Keratinocyte (primary cell): Measurements from ENCODE around the gene NOS1AP. TPM values are rescaled to one million over a fixed set of nuclear protein-coding genes. Genes with fewer than 3 reads are reported as not detected.

Source experiments
- DNase-seq: peaks from one replicate; pipeline ENCODE4 v3.0.0-alpha.2; 2011; ENCODE audit warnings: low read depth, missing footprints, low spot score
- FAIRE-seq: peaks from 2 replicates; lab custom pipeline; 2011; peaks lifted over from hg19 to GRCh38; lab: Jason Lieb, UNC
- H2AFZ ChIP-seq: 2 replicates; pipeline ENCODE4 v1.6.0; 2012; ENCODE audit warnings: low read length, control low read depth, inconsistent platforms; ENCODE audit not compliant: control insufficient read depth
- H3K27ac ChIP-seq: 2 replicates; pipeline ENCODE4 v1.5.1; 2011; ENCODE audit warnings: low read length; ENCODE audit not compliant: control insufficient read depth, insufficient read depth
- H3K27me3 ChIP-seq: 3 replicates; pipeline ENCODE4 v1.6.0; 2011; ENCODE audit warnings: low read length; ENCODE audit not compliant: control insufficient read depth, insufficient read depth; ENCODE audit errors: extremely low read depth
- H3K36me3 ChIP-seq, 2 experiments: 2 replicates in 1 of 2; 3 replicates in 1 of 2; pipeline ENCODE4 v1.5.1; 2011; ENCODE audit warnings: low read length in 2 of 2, mild to moderate bottlenecking in 1 of 2; ENCODE audit not compliant: control insufficient read depth in 2 of 2, insufficient read depth in 2 of 2; ENCODE audit errors: extremely low read depth in 1 of 2
- H3K4me1 ChIP-seq: 3 replicates; pipeline ENCODE4 v1.5.1; 2011; ENCODE audit warnings: low read length; ENCODE audit not compliant: control insufficient read depth, insufficient read depth; ENCODE audit errors: extremely low read depth
- H3K4me2 ChIP-seq: 3 replicates; pipeline ENCODE4 v1.6.0; 2011; ENCODE audit warnings: low read depth, low read length; ENCODE audit not compliant: control insufficient read depth, insufficient read depth; ENCODE audit errors: extremely low read depth
- H3K4me3 ChIP-seq, 3 experiments: fragments of 200-600 bp in 1 of 3; sonication (generic) in 1 of 3; 2 replicates in 2 of 3; 3 replicates in 1 of 3; pipeline ENCODE4 v1.5.1; 2011 to 2016; ENCODE audit warnings: low read length in 3 of 3, mild to moderate bottlenecking in 3 of 3, control low read depth in 2 of 3, inconsistent platforms in 1 of 3, low read depth in 1 of 3, mixed read lengths in 1 of 3, mixed run types in 1 of 3, moderate library complexity in 1 of 3; ENCODE audit not compliant: control insufficient read depth in 2 of 3, insufficient read depth in 2 of 3; ENCODE audit errors: extremely low read depth in 1 of 3
- H3K79me2 ChIP-seq: 2 replicates; pipeline ENCODE4 v1.6.0; 2012; ENCODE audit warnings: low read length; ENCODE audit not compliant: control insufficient read depth, insufficient read depth
- H3K9ac ChIP-seq: 3 replicates; pipeline ENCODE4 v1.6.0; 2011; ENCODE audit warnings: low read length; ENCODE audit not compliant: control insufficient read depth, insufficient read depth; ENCODE audit errors: extremely low read depth
- H3K9me1 ChIP-seq: 3 replicates; pipeline ENCODE4 v1.6.0; 2011; ENCODE audit warnings: low read length; ENCODE audit not compliant: control insufficient read depth, insufficient read depth; ENCODE audit errors: extremely low read depth
- H3K9me3 ChIP-seq: 2 replicates; pipeline ENCODE4 v1.5.1; 2012; ENCODE audit warnings: low read depth, low read length; ENCODE audit not compliant: control insufficient read depth
- H4K20me1 ChIP-seq: 3 replicates; pipeline ENCODE4 v1.6.0; 2011; ENCODE audit warnings: low read length; ENCODE audit not compliant: control insufficient read depth, insufficient read depth; ENCODE audit errors: extremely low read depth
- CTCF ChIP-seq, 3 experiments: IDR thresholded peaks in 1 of 3; conservative IDR thresholded peaks in 1 of 3; optimal IDR thresholded peaks in 1 of 3; 2 replicates in 2 of 3; 3 replicates in 1 of 3; pipeline versions ENCODE3 to v1.5.1; 2011; ENCODE audit warnings: low read length in 3 of 3, mild to moderate bottlenecking in 3 of 3, moderate library complexity in 2 of 3, control low read depth in 1 of 3, inconsistent platforms in 1 of 3; ENCODE audit not compliant: insufficient read depth in 2 of 3; ENCODE audit errors: extremely low read depth in 1 of 3
- EZH2 ChIP-seq: IDR thresholded peaks from one replicate; pipeline ENCODE4 v1.6.1; 2012; ENCODE audit warnings: inconsistent platforms, mild to moderate bottlenecking, low read length, moderate library complexity
- dilution Hi-C: fragments of 300-500 bp; cut with MboI; formaldehyde crosslinking; loops from one replicate; pipeline ENCODE4 v1.7.0; 2020; ENCODE audit warnings: low sequenced_read_pairs; ENCODE audit not compliant: extremely low pct_ligation_motif_present
- polyA plus RNA-seq, 5 experiments: library from polyadenylated mRNA; depleted of rRNA in 3 of 5; stranded (reverse) in 3 of 5; stranded (forward) in 1 of 5; unstranded in 1 of 5; fragments of >200 nt; gene quantifications; 1 replicate in 1 of 5; 2 replicates in 3 of 5; 3 replicates in 1 of 5; pipeline versions ENCODE4 v1.2.1 to v1.2.3, GENCODE V29; 2011 to 2012; ENCODE audit warnings: missing spikeins in 2 of 5, low read depth in 1 of 5, low replicate concordance in 1 of 5

The NOS1AP gene
- polyA plus RNA-seq, 1 donor (not counting 4 experiments of a cell fraction or from before 2014, with no cell fraction given), result not detected

- H3K36me3 ChIP-seq, result no peaks in the 10 kb centered on the region
- DNase-seq, result no peak
- H2AFZ ChIP-seq, result no peak overlapping the region
- H3K4me3 ChIP-seq, result no peak overlapping the region
- H3K27ac ChIP-seq, result no peak overlapping the region
- TF ChIP-seq EZH2 (no peak), CTCF (optimal IDR thresholded peaks at IDR 0.05 in 1 of 3, IDR thresholded peaks at IDR 0.05 in 1 of 3, conservative IDR thresholded peaks at IDR 0.05 in 1 of 3; ENCODE audit: extremely low read depth in 1 of 3, insufficient read depth in 2 of 3, low read length in 3 of 3) (no peak)
- FAIRE-seq, result no peak
- H3K79me2 ChIP-seq, result no peaks in the 10 kb centered on the region
- no peak overlapping the region for H3K4me2 ChIP-seq
- no peaks in the 10 kb centered on the region for H3K9me1 ChIP-seq
- dilution Hi-C loops, result no loop called here
- H4K20me1 ChIP-seq, result no peaks in the 10 kb centered on the region
- H3K9ac ChIP-seq, result no peak overlapping the region
- H3K9me3 ChIP-seq, result no peaks in the 10 kb centered on the region
- peaks cover 15% of the 10 kb centered on the region for H3K4me1 ChIP-seq
- H3K27me3 ChIP-seq, result no peaks in the 10 kb centered on the region
Observed at GRCh38 chr1:162144268-162144667, 74.8 kb downstream of the NOS1AP start.

GRCh38 chr1:162144853-162145252 lies 75.4 kb downstream of the NOS1AP start:
- Histone ChIP-seq H3K27me3 (no peaks in the 10 kb centered on the region), H3K4me1 (peaks cover 15% of the 10 kb centered on the region), H3K9me1 (no peaks in the 10 kb centered on the region), H3K9me3 (no peaks in the 10 kb centered on the region), H3K4me2 (no peak overlapping the region), H4K20me1 (no peaks in the 10 kb centered on the region), H3K79me2 (no peaks in the 10 kb centered on the region), H3K27ac (no peak overlapping the region), H3K4me3 (no peak overlapping the region), H2AFZ (no peak overlapping the region), H3K9ac (no peak overlapping the region), H3K36me3 (no peaks in the 10 kb centered on the region)
- FAIRE-seq (no peak), DNase-seq (no peak)
- dilution Hi-C loops, result no loop called here
- TF ChIP-seq EZH2 (no peak), CTCF (optimal IDR thresholded peaks at IDR 0.05 in 1 of 3, IDR thresholded peaks at IDR 0.05 in 1 of 3, conservative IDR thresholded peaks at IDR 0.05 in 1 of 3; ENCODE audit: extremely low read depth in 1 of 3, insufficient read depth in 2 of 3, low read length in 3 of 3) (no peak)
